HEK293 (cell line): ENCODE data around the gene C10orf67.

Experiments used
- KLF16 ChIP-seq: fragments of 450-650 bp; formaldehyde crosslinking; IDR thresholded peaks from 2 replicates; pipeline ENCODE4 v1.5.1; 2017; ENCODE audit warnings: missing biosample characterization, missing genetic modification characterization
- SETDB1 ChIP-seq: IDR thresholded peaks from one replicate; pipeline ENCODE4 v1.6.1; 2017; ENCODE audit warnings: mild to moderate bottlenecking, low read length, moderate library complexity, mixed read lengths; ENCODE audit not compliant: insufficient read length
- ZNF132 ChIP-seq: fragments of 450-650 bp; formaldehyde crosslinking; IDR thresholded peaks from 2 replicates; pipeline ENCODE4 v1.5.1; 2017; ENCODE audit warnings: missing biosample characterization, missing genetic modification characterization, borderline replicate concordance
- ZNF274 ChIP-seq, 2 experiments: fragments of 200-500 bp in 1 of 2; fragments of 450-650 bp in 1 of 2; sonication (Bioruptor generic) in 1 of 2; formaldehyde crosslinking in 1 of 2; IDR thresholded peaks; 2 replicates each; pipeline versions ENCODE4 v1.5.1 to v1.6.1; 2014 to 2016; ENCODE audit warnings: borderline replicate concordance in 1 of 2, inconsistent platforms in 1 of 2, low read length in 1 of 2, missing biosample characterization in 1 of 2, missing genetic modification characterization in 1 of 2
- ZNF394 ChIP-seq: fragments of 450-650 bp; formaldehyde crosslinking; IDR thresholded peaks from 2 replicates; pipeline ENCODE4 v1.5.1; 2016; ENCODE audit warnings: missing biosample characterization, missing genetic modification characterization, mild to moderate bottlenecking, moderate library complexity, borderline replicate concordance
- ZNF654 ChIP-seq: fragments of 450-650 bp; formaldehyde crosslinking; IDR thresholded peaks from 2 replicates; pipeline ENCODE4 v1.5.1; 2016; ENCODE audit warnings: low read depth, missing biosample characterization, missing genetic modification characterization
- ZNF701 ChIP-seq: fragments of 450-650 bp; formaldehyde crosslinking; IDR thresholded peaks from 2 replicates; pipeline ENCODE4 v1.5.1; 2016; ENCODE audit warnings: missing biosample characterization, missing genetic modification characterization
- ZNF776 ChIP-seq: fragments of 450-650 bp; formaldehyde crosslinking; IDR thresholded peaks from 2 replicates; pipeline ENCODE4 v1.5.0; 2017; ENCODE audit warnings: missing biosample characterization, missing genetic modification characterization, borderline replicate concordance
- TF ChIP-seq, protein P1 (sequence below): fragments of 450-650 bp; formaldehyde crosslinking; IDR thresholded peaks from 2 replicates; pipeline ENCODE4 v1.5.1; 2016; ENCODE audit warnings: missing biosample characterization, missing genetic modification characterization
- TF ChIP-seq, protein P2 (sequence below): fragments of 450-650 bp; formaldehyde crosslinking; IDR thresholded peaks from 2 replicates; pipeline ENCODE4 v1.5.1; 2016; ENCODE audit warnings: missing biosample characterization, missing genetic modification characterization
- TF ChIP-seq, protein P3 (sequence below): fragments of 450-650 bp; formaldehyde crosslinking; IDR thresholded peaks from 2 replicates; pipeline ENCODE4 v1.5.1; 2017; ENCODE audit warnings: missing biosample characterization, missing genetic modification characterization
- TF ChIP-seq, protein P4 (sequence below): fragments of 450-650 bp; formaldehyde crosslinking; IDR thresholded peaks from 2 replicates; pipeline ENCODE4 v1.5.1; 2016; ENCODE audit warnings: missing biosample characterization, missing genetic modification characterization

DNA sequence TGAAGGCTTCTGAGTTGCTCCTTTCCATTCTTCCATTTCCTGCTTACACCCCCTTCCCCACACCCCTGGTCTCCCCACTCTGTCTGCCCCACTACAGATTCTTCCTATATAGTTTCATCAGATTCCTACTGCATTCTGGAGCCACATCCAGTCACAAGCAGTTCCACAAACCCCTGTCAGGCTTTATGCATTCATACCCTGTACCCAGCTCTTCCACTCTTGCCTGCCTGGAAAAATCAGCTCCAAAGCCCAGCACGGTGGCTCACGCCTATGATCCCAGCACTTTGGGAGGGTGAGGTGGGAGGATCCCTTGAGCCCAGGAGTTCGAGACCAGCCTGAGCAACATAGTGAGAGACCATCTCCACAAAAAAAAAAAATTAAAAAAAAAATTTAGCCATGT is 60.4 kb downstream of the C10orf67 start:
- TF ChIP-seq ZNF132, result no peak
- TF ChIP-seq, protein P1, sequence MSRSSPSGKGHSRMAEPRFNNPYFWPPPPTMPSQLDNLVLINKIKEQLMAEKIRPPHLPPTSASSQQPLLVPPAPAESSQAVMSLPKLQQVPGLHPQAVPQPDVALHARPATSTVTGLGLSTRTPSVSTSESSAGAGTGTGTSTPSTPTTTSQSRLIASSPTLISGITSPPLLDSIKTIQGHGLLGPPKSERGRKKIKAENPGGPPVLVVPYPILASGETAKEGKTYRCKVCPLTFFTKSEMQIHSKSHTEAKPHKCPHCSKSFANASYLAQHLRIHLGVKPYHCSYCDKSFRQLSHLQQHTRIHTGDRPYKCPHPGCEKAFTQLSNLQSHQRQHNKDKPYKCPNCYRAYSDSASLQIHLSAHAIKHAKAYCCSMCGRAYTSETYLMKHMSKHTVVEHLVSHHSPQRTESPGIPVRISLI (tag by site-specific recombination), result no peak
- TF ChIP-seq SETDB1, result no peak
- TF ChIP-seq KLF16 (tag by site-specific recombination), result no peak
- TF ChIP-seq, protein P2, sequence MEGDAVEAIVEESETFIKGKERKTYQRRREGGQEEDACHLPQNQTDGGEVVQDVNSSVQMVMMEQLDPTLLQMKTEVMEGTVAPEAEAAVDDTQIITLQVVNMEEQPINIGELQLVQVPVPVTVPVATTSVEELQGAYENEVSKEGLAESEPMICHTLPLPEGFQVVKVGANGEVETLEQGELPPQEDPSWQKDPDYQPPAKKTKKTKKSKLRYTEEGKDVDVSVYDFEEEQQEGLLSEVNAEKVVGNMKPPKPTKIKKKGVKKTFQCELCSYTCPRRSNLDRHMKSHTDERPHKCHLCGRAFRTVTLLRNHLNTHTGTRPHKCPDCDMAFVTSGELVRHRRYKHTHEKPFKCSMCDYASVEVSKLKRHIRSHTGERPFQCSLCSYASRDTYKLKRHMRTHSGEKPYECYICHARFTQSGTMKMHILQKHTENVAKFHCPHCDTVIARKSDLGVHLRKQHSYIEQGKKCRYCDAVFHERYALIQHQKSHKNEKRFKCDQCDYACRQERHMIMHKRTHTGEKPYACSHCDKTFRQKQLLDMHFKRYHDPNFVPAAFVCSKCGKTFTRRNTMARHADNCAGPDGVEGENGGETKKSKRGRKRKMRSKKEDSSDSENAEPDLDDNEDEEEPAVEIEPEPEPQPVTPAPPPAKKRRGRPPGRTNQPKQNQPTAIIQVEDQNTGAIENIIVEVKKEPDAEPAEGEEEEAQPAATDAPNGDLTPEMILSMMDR (tag by site-specific recombination), result no peak
- no peak for TF ChIP-seq ZNF776 (tag by site-specific recombination)
- TF ChIP-seq ZNF274 (IDR thresholded peaks at IDR 0.05; ENCODE audit: low read length), result no peak
- TF ChIP-seq ZNF274 (tag by site-specific recombination; IDR thresholded peaks at IDR 0.05; ENCODE audit: borderline replicate concordance), result no peak
- no peak for TF ChIP-seq ZNF654
- TF ChIP-seq, protein P3, sequence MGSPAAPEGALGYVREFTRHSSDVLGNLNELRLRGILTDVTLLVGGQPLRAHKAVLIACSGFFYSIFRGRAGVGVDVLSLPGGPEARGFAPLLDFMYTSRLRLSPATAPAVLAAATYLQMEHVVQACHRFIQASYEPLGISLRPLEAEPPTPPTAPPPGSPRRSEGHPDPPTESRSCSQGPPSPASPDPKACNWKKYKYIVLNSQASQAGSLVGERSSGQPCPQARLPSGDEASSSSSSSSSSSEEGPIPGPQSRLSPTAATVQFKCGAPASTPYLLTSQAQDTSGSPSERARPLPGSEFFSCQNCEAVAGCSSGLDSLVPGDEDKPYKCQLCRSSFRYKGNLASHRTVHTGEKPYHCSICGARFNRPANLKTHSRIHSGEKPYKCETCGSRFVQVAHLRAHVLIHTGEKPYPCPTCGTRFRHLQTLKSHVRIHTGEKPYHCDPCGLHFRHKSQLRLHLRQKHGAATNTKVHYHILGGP, result no peak
- no peak for TF ChIP-seq ZNF701 (tag by site-specific recombination)
- TF ChIP-seq, protein P4, sequence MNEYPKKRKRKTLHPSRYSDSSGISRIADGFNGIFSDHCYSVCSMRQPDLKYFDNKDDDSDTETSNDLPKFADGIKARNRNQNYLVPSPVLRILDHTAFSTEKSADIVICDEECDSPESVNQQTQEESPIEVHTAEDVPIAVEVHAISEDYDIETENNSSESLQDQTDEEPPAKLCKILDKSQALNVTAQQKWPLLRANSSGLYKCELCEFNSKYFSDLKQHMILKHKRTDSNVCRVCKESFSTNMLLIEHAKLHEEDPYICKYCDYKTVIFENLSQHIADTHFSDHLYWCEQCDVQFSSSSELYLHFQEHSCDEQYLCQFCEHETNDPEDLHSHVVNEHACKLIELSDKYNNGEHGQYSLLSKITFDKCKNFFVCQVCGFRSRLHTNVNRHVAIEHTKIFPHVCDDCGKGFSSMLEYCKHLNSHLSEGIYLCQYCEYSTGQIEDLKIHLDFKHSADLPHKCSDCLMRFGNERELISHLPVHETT, result no peak
- TF ChIP-seq ZNF394 (tag by site-specific recombination), result no peak
